Panc1 (cell line): ENCODE data around the gene HPF1. TPM values are rescaled to one million over a fixed set of nuclear protein-coding genes. Genes with fewer than 3 reads are reported as not detected.
"Not testable (repeated sequence)": the region's sequence is repeated elsewhere in the genome, so short reads cannot be mapped to it uniquely, and the experiment has no call there.

Experiments used
- ATAC-seq: fragments of 200-7000 bp; cut with Tn5 transposase; 2 replicates; pipeline ENCODE4 v1.9.1; 2020; ENCODE audit warnings: mild to moderate bottlenecking, moderate library complexity
- BruUV-seq: library from RNA; stranded (reverse); fragments of 400-500 nt; replicated peaks from 2 replicates; lab custom pipeline; 2021; lab: Mats Ljungman, UMichigan
- CTCF ChIA-PET: fragments of 300-600 bp; sonication (Branson Sonifier 250); formaldehyde crosslinking; loops from one replicate; lab custom pipeline; 2022; ENCODE audit warnings: antibody characterized with exemption; lab: Charles Lee
- POLR2A ChIA-PET: fragments of 300-600 bp; sonication (Branson Sonifier 250); formaldehyde crosslinking; loops from one replicate; lab custom pipeline; 2022; ENCODE audit warnings: antibody characterized with exemption; lab: Charles Lee
- DNase-seq: peaks from one replicate; pipeline ENCODE4 v3.0.0-alpha.2; 2010; ENCODE audit warnings: low read depth, low spot score
- H3K27ac ChIP-seq: 2 replicates; pipeline ENCODE4 v1.5.1; 2011; ENCODE audit warnings: mild to moderate bottlenecking, low read length, inconsistent platforms
- H3K27me3 ChIP-seq: fragments of 200-500 bp; sonication (Bioruptor generic); 2 replicates; pipeline ENCODE4 v1.6.0; 2014; ENCODE audit warnings: low read length, inconsistent platforms; ENCODE audit not compliant: control insufficient read depth, insufficient read depth
- H3K36me3 ChIP-seq: fragments of 200-500 bp; sonication (Bioruptor generic); 2 replicates; pipeline ENCODE4 v1.5.1; 2014; ENCODE audit warnings: inconsistent platforms, mild to moderate bottlenecking, low read length, moderate library complexity; ENCODE audit not compliant: control insufficient read depth, insufficient read depth
- H3K4me1 ChIP-seq: 2 replicates; pipeline ENCODE4 v1.5.1; 2011; ENCODE audit warnings: inconsistent platforms, mild to moderate bottlenecking, low read length, moderate library complexity; ENCODE audit not compliant: control insufficient read depth, insufficient read depth
- H3K4me3 ChIP-seq, 2 experiments: 2 replicates each; pipeline ENCODE4 v1.5.1; 2011 to 2012; ENCODE audit warnings: low read depth in 2 of 2, low read length in 2 of 2, mild to moderate bottlenecking in 2 of 2, inconsistent platforms in 1 of 2, moderate library complexity in 1 of 2
- H3K9me3 ChIP-seq: fragments of 200-500 bp; sonication (Bioruptor generic); 2 replicates; pipeline ENCODE4 v1.5.1; 2014; ENCODE audit warnings: low read depth, mild to moderate bottlenecking, inconsistent platforms, low read length, moderate library complexity; ENCODE audit not compliant: control insufficient read depth, insufficient read depth
- CTCF ChIP-seq: fragments of 450-650 bp; IDR thresholded peaks from 2 replicates; pipeline ENCODE4 v1.5.1; 2017; ENCODE audit warnings: mild to moderate bottlenecking
- POLR2AphosphoS5 ChIP-seq: IDR thresholded peaks from 2 replicates; pipeline ENCODE4 v1.6.1; 2012; ENCODE audit warnings: mild to moderate bottlenecking, low read depth, low read length, moderate library complexity
- REST ChIP-seq, 2 experiments: IDR thresholded peaks; 2 replicates each; pipeline ENCODE4 v1.6.1; 2011 to 2012; ENCODE audit warnings: low read depth in 2 of 2, control low read depth in 1 of 2, low read length in 1 of 2, mild to moderate bottlenecking in 1 of 2, moderate library complexity in 1 of 2; ENCODE audit not compliant: insufficient read depth in 1 of 2
- SIN3A ChIP-seq: IDR thresholded peaks from 2 replicates; pipeline ENCODE4 v1.6.1; 2012; ENCODE audit warnings: low read depth, mild to moderate bottlenecking, low read length, moderate library complexity, borderline replicate concordance; ENCODE audit not compliant: insufficient read depth
- TCF7L2 ChIP-seq: IDR thresholded peaks from 2 replicates; pipeline ENCODE4 v1.6.1; 2011; ENCODE audit warnings: mild to moderate bottlenecking, low read depth, low read length, inconsistent platforms
- in situ Hi-C: cut with HindIII; loops from 2 replicates; pipeline ENCODE4 v1.10.0; 2016; ENCODE audit warnings: low sequenced_read_pairs, low pct_unique_long_range_greater_than_20kb
- intact Hi-C: fragments of 100-400 bp; cut with micrococcal nuclease; formaldehyde crosslinking; loops from one replicate; pipeline ENCODE4 v1.10.0; 2022; ENCODE audit not compliant: unreplicated experiment
- total RNA-seq: library from RNA; stranded (reverse); gene quantifications from one replicate; pipeline ENCODE4 v1.2.1, GENCODE V29; 2021; ENCODE audit not compliant: unreplicated experiment

Gene HPF1
- total RNA-seq, 1 experiment from 2014 or later = 21.4 TPM

GRCh38 chr4:169774466-169775445 is 17.0 kb upstream of the HPF1 start:
- ATAC-seq (no peak), DNase-seq (no peak)
- Histone ChIP-seq H3K27me3 (no peaks in the 10 kb centered on the region), H3K36me3 (no peaks in the 10 kb centered on the region), H3K27ac (no peak overlapping the region), H3K4me3 (no peak overlapping the region), H3K9me3 (no peaks in the 10 kb centered on the region), H3K4me1 (no peaks in the 10 kb centered on the region)
- POLR2A ChIA-PET = no interaction called here
- intact Hi-C loops = no loop called here
- CTCF ChIA-PET = no interaction called here
- BruUV-seq = no TSS peak
- TF ChIP-seq CTCF (no peak), REST (IDR thresholded peaks at IDR 0.05; ENCODE audit: insufficient read depth in 1 of 2, low read depth in 2 of 2, low read length in 1 of 2) (no peak), TCF7L2 (no peak), SIN3A (no peak), POLR2AphosphoS5 (no peak)
- in situ Hi-C loops = no loop called here

GRCh38 chr4:169773889-169774288 is 16.1 kb upstream of the HPF1 start:
- Histone ChIP-seq H3K9me3 (no peaks in the 10 kb centered on the region), H3K36me3 (no peaks in the 10 kb centered on the region), H3K4me3 (no peak overlapping the region), H3K27me3 (no peaks in the 10 kb centered on the region), H3K4me1 (no peaks in the 10 kb centered on the region), H3K27ac (no peak overlapping the region)
- BruUV-seq = no TSS peak
- TF ChIP-seq POLR2AphosphoS5 (no peak), REST (IDR thresholded peaks at IDR 0.05; ENCODE audit: insufficient read depth in 1 of 2, low read depth in 2 of 2, low read length in 1 of 2) (no peak), SIN3A (no peak), TCF7L2 (no peak), CTCF (no peak)
- ChIA-PET POLR2A (no interaction called here), CTCF (no interaction called here)
- in situ Hi-C loops (no loop called here), intact Hi-C loops (no loop called here)
- ATAC-seq (no peak), DNase-seq (no peak)

GRCh38 chr4:169771556-169772080 is 13.9 kb upstream of the HPF1 start:
- BruUV-seq, H3K9me3 ChIP-seq, POLR2A ChIA-PET, H3K4me3 ChIP-seq, H3K27me3 ChIP-seq, ATAC-seq, H3K4me1 ChIP-seq, in situ Hi-C loops, H3K36me3 ChIP-seq, intact Hi-C loops, CTCF ChIA-PET, H3K27ac ChIP-seq, DNase-seq: not testable (repeated sequence)
